GM19468 (cell line): ENCODE measurements around the gene CALML3.
"Not testable (repeated sequence)": the region's sequence is repeated elsewhere in the genome, so short reads cannot be mapped to it uniquely, and the experiment has no call there.

Experiments used
- ATAC-seq: cut with Tn5 transposase; IDR thresholded peaks from one replicate; pipeline ENCODE4 v1.9.1; 2021; ENCODE audit warnings: mild to moderate bottlenecking, moderate library complexity, moderate number of reproducible peaks; ENCODE audit not compliant: unreplicated experiment; ENCODE audit errors: extremely low read depth

The CALML3 gene

GRCh38 chr10:5551531-5552375 is 27.0 kb downstream of the CALML3 start:
- ATAC-seq: no peak

- no peak for ATAC-seq
Observed at GRCh38 chr10:5552376-5553321, 27.9 kb downstream of the CALML3 start.

GRCh38 chr10:5553400-5554170 is 28.8 kb downstream of the CALML3 start:
- ATAC-seq: no peak

DNA sequence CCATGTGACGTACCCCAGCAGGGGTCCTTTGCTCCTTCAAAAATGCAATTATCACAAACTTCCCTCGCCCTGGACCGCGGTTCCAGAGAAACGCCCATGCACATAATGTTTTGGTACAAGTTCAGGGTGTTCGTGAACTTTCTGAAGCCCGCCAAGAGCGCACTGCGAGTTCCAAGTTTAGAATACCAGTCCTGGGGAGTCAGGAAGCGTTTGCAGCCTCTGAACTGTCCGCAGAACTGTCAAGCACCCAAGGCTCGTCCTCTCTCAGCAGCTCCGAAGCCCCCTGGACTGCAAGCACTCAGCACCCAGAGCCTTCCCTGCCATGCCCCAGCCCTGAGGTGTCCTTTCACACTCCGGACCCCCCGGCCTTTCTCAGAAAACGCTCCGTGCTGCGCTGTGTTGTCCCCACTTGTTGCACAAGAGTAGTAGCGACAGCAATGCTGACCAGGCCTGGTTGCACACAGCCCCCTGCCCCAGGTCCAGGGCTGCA is 30.3 kb downstream of the CALML3 start:
- no peak for ATAC-seq

DNA sequence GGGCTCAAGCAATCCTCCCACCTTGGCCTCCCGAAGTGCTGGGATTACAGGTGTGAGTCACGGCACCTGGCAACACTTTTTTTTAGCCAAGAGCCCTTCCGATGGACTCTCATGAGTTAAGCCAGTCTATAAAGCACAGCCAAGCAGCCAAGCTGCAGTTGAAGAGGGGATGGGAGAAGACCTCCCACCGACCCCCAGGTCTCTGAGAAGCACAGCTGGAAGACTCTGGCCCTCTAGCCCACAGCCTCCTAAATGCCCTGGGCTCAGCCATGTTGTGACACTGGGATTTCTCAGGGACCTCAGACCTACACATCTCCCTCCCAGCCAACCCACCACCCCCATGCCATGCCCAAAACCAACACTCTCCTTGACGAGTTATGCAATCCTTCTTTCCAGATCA is 31.1 kb downstream of the CALML3 start:
- no peak for ATAC-seq

DNA sequence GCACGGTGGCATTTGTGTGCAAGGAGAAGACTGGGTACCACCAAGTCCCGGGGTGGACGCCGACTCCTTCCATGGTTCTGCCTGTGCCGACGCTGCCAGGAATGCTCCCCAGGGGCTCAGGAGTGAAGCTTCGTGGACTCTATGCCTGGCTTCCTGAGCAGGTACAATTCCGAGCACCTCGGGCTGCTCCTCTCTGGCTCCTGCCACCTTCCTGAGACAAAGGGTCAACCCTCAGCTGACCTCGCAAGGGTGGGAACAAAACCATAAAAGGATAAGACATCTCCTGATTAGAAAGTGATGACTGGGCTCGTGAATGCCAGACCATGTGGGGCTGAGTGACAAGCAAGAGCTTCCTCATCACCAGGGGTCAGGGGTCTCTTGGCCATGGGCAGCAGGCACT is 31.8 kb downstream of the CALML3 start:
- ATAC-seq: no peak

GRCh38 chr10:5557040-5557721 is 32.4 kb downstream of the CALML3 start:
- no peak for ATAC-seq

GRCh38 chr10:5557799-5558771 is 33.3 kb downstream of the CALML3 start:
- no peak for ATAC-seq

DNA sequence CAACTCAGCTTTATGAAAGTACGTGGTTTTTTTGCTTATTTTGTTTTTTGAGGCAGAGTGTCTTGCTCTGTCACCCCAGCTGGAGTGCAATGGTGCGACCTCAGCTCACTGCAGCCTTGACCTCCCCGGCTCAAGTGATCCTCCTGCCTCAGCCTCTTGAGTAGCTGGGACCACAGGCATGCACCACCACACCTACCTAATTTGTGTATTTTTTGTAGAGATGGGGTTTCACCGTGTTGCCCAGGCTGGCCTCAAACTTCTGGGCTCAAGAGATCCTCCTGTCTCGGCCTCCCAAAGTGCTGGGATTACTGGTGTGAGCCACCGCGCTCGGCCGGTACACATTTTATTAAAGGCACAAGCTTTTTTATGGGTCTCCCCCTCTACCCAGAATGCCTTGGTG is 34.3 kb downstream of the CALML3 start:
- ATAC-seq: not testable (repeated sequence)

GRCh38 chr10:5559642-5560141 is 34.9 kb downstream of the CALML3 start:
- no peak for ATAC-seq

- ATAC-seq: no peak
Observed at GRCh38 chr10:5560142-5560816, 35.5 kb downstream of the CALML3 start.

GRCh38 chr10:5560817-5561703 is 36.3 kb downstream of the CALML3 start:
- no peak for ATAC-seq

DNA sequence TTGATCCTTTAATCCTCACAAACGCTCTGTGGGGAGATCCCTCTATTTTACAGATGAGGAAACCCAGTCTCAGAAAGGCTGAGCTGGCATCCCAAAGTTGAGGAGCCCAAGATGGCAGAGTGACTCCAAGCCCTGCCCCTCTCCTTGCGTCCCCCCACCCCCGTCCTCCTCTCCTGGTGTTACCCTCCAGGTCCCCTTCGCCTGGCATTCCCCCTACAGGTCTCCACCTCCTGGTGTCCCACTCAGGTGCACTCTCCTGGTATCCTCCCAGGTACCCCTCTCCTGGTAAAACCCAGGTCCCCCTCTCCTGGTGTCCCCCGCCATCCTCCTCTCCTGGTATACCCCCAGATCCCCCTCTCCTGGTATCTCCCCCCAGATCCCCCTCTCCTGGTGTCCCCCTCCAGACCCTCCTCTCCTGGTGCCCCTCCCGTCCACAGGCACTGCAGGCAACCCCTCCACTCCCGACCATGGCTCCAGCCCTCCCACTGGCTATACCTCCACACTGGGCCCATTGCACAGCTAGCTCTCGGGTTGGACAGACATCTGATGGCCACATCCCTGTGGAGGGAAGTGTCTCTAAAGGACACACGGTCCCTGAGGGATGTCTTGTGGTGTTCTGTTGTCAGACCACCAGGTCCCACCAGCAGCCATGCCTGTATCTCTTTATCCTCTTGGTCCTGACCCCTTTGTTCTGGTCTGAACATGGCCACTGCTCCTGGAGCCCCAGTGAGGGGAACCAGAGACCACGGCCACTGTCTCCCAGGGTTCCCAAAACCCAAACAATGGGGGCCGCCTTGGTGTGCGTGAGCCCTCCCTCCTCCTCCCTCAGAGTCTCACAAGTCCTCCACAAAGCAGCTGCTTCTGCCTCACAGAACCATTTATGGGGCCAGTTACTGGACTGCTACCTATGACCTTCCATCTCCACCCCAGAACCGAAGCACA is 37.2 kb downstream of the CALML3 start:
- ATAC-seq: no peak

DNA sequence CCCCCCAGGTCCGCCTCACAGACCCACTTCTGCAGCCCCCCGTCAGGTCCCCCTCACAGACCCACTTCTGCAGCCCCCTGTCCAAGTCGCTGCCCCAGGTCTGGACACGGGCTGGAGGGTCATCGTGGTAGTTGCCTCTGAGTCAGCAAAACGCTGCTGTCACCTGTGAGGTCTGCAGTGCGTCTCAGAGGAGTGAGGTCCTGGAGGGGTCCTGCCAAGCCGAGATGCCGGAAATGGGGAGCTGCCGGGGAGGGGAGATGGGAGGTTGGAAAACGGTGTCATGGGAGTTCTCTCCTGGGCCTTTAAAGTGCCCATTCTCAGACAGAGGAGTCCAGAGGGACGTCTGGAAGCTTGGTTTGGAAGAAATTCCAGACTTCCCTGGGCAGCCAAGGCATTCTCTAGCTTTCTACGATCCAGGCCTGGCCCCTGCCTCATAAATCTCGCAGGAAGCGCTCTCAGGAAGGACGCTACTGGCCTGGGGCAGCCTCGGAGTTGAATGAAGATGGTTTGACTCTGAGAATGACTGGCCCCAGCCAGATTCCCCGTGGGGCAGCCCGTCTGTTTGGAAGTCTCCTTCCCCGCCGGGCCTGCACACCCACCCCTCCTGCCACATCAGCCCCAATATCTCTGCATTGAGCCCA is 38.7 kb downstream of the CALML3 start:
- ATAC-seq: no peak

- ATAC-seq: no peak
Observed at GRCh38 chr10:5563991-5564536, 39.3 kb downstream of the CALML3 start.
